K562 (cell line): ENCODE results near the gene MRPL33. TPM values are rescaled to one million over a fixed set of nuclear protein-coding genes. Genes with fewer than 3 reads are reported as not detected.

Experiments used
- ATAC-seq: fragments of 200-7000 bp; cut with Tn5 transposase; 3 replicates; pipeline ENCODE4 v1.9.1; 2020; ENCODE audit warnings: moderate library complexity
- BruUV-seq: library from RNA; stranded (reverse); fragments of 400-500 nt; replicated peaks from 2 replicates; lab custom pipeline; 2021; lab: Mats Ljungman, UMichigan
- CTCF ChIA-PET: fragments of 300-600 bp; formaldehyde crosslinking; extraction: SDS; loops from one replicate; lab custom pipeline; 2021; ENCODE audit warnings: low intra/inter-chr PET ratio; lab: Yijun Ruan, JAX
- POLR2A ChIA-PET: fragments of 300-600, 350-650 bp; sonication (Branson Sonifier 250); formaldehyde crosslinking; extraction: SDS; loops from one replicate; lab custom pipeline; 2021; ENCODE audit warnings: antibody characterized with exemption, inconsistent platforms; lab: Yijun Ruan, JAX
- DNase-seq, 4 experiments: peaks; one replicate each; pipeline versions ENCODE4 v3.0.0 to v3.0.0-alpha.2; 2011 to 2018; ENCODE audit warnings: low spot score in 3 of 4, mixed read lengths in 3 of 4; ENCODE audit errors: extremely low read depth in 1 of 4
- FAIRE-seq: peaks from 2 replicates; lab custom pipeline; 2011; peaks lifted over from hg19 to GRCh38; lab: Jason Lieb, UNC
- H2AFZ ChIP-seq: 2 replicates; pipeline ENCODE4 v1.6.0; 2011; ENCODE audit warnings: low read depth, low read length, control low read depth, inconsistent platforms
- H3K27ac ChIP-seq: fragments of 200-600 bp; 3 replicates; pipeline ENCODE4 v1.8.0; 2011; ENCODE audit warnings: low read depth, mild to moderate bottlenecking, control low read depth, inconsistent platforms, low read length, moderate library complexity, mixed read lengths; ENCODE audit errors: extremely low read depth
- H3K27me3 ChIP-seq, 2 experiments: fragments of 300-600 bp in 1 of 2; 2 replicates in 1 of 2; 3 replicates in 1 of 2; pipeline versions ENCODE4 v1.6.0 to v1.8.0; 2011; ENCODE audit warnings: inconsistent platforms in 2 of 2, low read length in 2 of 2, mild to moderate bottlenecking in 1 of 2, mixed read lengths in 1 of 2, moderate library complexity in 1 of 2; ENCODE audit not compliant: control insufficient read depth in 2 of 2, insufficient read depth in 2 of 2
- H3K36me3 ChIP-seq: fragments of 300-600 bp; 3 replicates; pipeline ENCODE4 v1.8.0; 2011; ENCODE audit warnings: mild to moderate bottlenecking, low read length, inconsistent platforms; ENCODE audit not compliant: control insufficient read depth, insufficient read depth
- H3K4me1 ChIP-seq, 2 experiments: fragments of 200-600 bp in 1 of 2; replicated peaks in 1 of 2; 2 replicates in 1 of 2; 3 replicates in 1 of 2; pipeline versions ENCODE4 v1.5.1 to v1.8.0; 2011; ENCODE audit warnings: inconsistent platforms in 2 of 2, low read length in 2 of 2, mild to moderate bottlenecking in 1 of 2, mixed read lengths in 1 of 2, moderate library complexity in 1 of 2; ENCODE audit not compliant: control insufficient read depth in 2 of 2, insufficient read depth in 2 of 2
- H3K4me2 ChIP-seq: 2 replicates; pipeline ENCODE4 v1.6.1; 2011; ENCODE audit warnings: low read length, control low read depth, inconsistent platforms, mixed read lengths; ENCODE audit not compliant: insufficient read depth
- H3K4me3 ChIP-seq: fragments of 200-600 bp; sonication (generic), shearing (Covaris generic); 2 replicates; pipeline ENCODE4 v1.5.1; 2016; ENCODE audit warnings: control low read depth, inconsistent platforms
- H3K79me2 ChIP-seq: fragments of 200-600 bp; 3 replicates; pipeline ENCODE4 v1.8.0; 2011; ENCODE audit warnings: low read length, inconsistent platforms; ENCODE audit not compliant: control insufficient read depth, insufficient read depth
- H3K9ac ChIP-seq, 2 experiments: 2 replicates each; pipeline versions ENCODE4 v1.6.0 to v1.6.1; 2011; ENCODE audit warnings: low read depth in 2 of 2, low read length in 2 of 2, control low read depth in 1 of 2, inconsistent platforms in 1 of 2, mild to moderate bottlenecking in 1 of 2, mixed read lengths in 1 of 2; ENCODE audit not compliant: insufficient read depth in 1 of 2
- H3K9me1 ChIP-seq: one replicate; pipeline ENCODE4 v1.6.0; 2011; ENCODE audit warnings: inconsistent platforms, mild to moderate bottlenecking, low read length, moderate library complexity; ENCODE audit not compliant: control insufficient read depth, insufficient read depth
- H3K9me3 ChIP-seq: replicated peaks from 2 replicates; pipeline ENCODE4 v1.5.1; 2011; ENCODE audit warnings: low read depth, low read length, inconsistent platforms; ENCODE audit not compliant: control insufficient read depth, insufficient read depth
- H4K20me1 ChIP-seq: replicated peaks from 2 replicates; pipeline ENCODE4 v1.6.1; 2011; ENCODE audit warnings: low read length, inconsistent platforms, mixed read lengths; ENCODE audit not compliant: control insufficient read depth, insufficient read depth
- ATF3 ChIP-seq, 2 experiments: fragments of 450-650 bp in 1 of 2; sonication (generic) in 1 of 2; formaldehyde crosslinking in 1 of 2; IDR thresholded peaks in 1 of 2; conservative IDR thresholded peaks in 1 of 2; 2 replicates each; pipeline versions ENCODE4 v1.6.1 to v1.8.1; 2016 to 2023; ENCODE audit warnings: mild to moderate bottlenecking in 2 of 2, moderate library complexity in 2 of 2, inconsistent platforms in 1 of 2, missing genetic modification reagents in 1 of 2
- CEBPG ChIP-seq, 3 experiments: fragments of 200-800 bp in 1 of 3; sonication (Bioruptor generic) in 1 of 3; sonication (generic) in 1 of 3; formaldehyde crosslinking in 1 of 3; IDR thresholded peaks in 2 of 3; conservative IDR thresholded peaks in 1 of 3; 2 replicates each; pipeline versions ENCODE4 v1.6.1 to v1.8.0; 2016 to 2022; ENCODE audit warnings: missing compliant biosample characterization in 2 of 3, missing genetic modification characterization in 2 of 3, mild to moderate bottlenecking in 1 of 3, missing genetic modification reagents in 1 of 3
- CREM ChIP-seq: IDR thresholded peaks from 2 replicates; pipeline ENCODE4 v1.6.1; 2014; ENCODE audit warnings: antibody characterized with exemption, low read depth
- DMBX1 ChIP-seq: fragments of 250-450 bp; sonication (Bioruptor Pico); IDR thresholded peaks from 2 replicates; pipeline ENCODE4 v1.8.0; 2022; ENCODE audit warnings: inconsistent platforms, mild to moderate bottlenecking, moderate library complexity, borderline replicate concordance
- FOSL1 ChIP-seq: fragments of 200-800 bp; sonication (Bioruptor generic); conservative IDR thresholded peaks from 2 replicates; pipeline ENCODE4 v1.6.1; 2016; ENCODE audit warnings: missing genetic modification characterization, missing compliant biosample characterization
- FUS ChIP-seq: fragments of 200-400 bp; formaldehyde crosslinking; optimal IDR thresholded peaks from 2 replicates; pipeline ENCODE3; 2017; ENCODE audit warnings: low read depth, low read length
- HINFP ChIP-seq: fragments of 450-650 bp; conservative IDR thresholded peaks from 2 replicates; pipeline ENCODE4 v1.6.1; 2016; ENCODE audit warnings: missing genetic modification characterization, low read depth, mild to moderate bottlenecking, control low read depth, missing compliant biosample characterization
- JUN ChIP-seq, 2 experiments: sonication (generic) in 1 of 2; formaldehyde crosslinking in 1 of 2; IDR thresholded peaks; 2 replicates each; pipeline versions ENCODE4 v1.6.1 to v1.8.0; 2012 to 2022; ENCODE audit warnings: borderline replicate concordance in 2 of 2, mild to moderate bottlenecking in 2 of 2, improper control_type of control experiment in 1 of 2, low read depth in 1 of 2, low read length in 1 of 2, missing genetic modification reagents in 1 of 2
- JUND ChIP-seq, 2 experiments: IDR thresholded peaks; 2 replicates in 1 of 2; 3 replicates in 1 of 2; pipeline ENCODE4 v1.6.1; 2011; ENCODE audit warnings: borderline replicate concordance in 2 of 2, low read depth in 2 of 2, low read length in 2 of 2, improper control_type of control experiment in 1 of 2, missing biosample characterization in 1 of 2, missing genetic modification characterization in 1 of 2, missing genetic modification reagents in 1 of 2
- NFATC3 ChIP-seq: fragments of 450-650 bp; IDR thresholded peaks from 2 replicates; pipeline ENCODE4 v1.6.1; 2017; ENCODE audit warnings: mild to moderate bottlenecking
- ZNF444 ChIP-seq: fragments of 250-450 bp; sonication (Bioruptor Pico); IDR thresholded peaks from 2 replicates; pipeline ENCODE4 v1.4.0; 2020; ENCODE audit warnings: mild to moderate bottlenecking, moderate library complexity
- WGBS: fragments of 100-300 bp; shearing (Covaris generic); methylation state at CpG from one replicate; pipeline ENCODE4 v1.1.6; 2016; ENCODE audit warnings: low coverage, mixed read lengths; ENCODE audit not compliant: insufficient coverage; ENCODE audit errors: missing lambda C conversion rate; 5-methylcytosine and 5-hydroxymethylcytosine counted together
- in situ Hi-C: fragments of 300-500 bp; cut with MboI; formaldehyde crosslinking; loops from 4 replicates; pipeline ENCODE4 v1.15.0; 2018; ENCODE audit warnings: inconsistent platforms, mixed read lengths
- intact Hi-C: fragments of 100-400 bp; cut with micrococcal nuclease; formaldehyde crosslinking; loops from 2 replicates; pipeline ENCODE4 v1.14.2; 2022
- polyA plus RNA-seq, 8 experiments: library from polyadenylated mRNA; depleted of rRNA in 4 of 8; stranded (reverse) in 5 of 8; unstranded in 3 of 8; fragments of >200 nt; fragmentation: Nextera tagmentation in 2 of 8; fragmentation: Illumina TruSeq in 1 of 8; extraction: Ambion mirVana in 2 of 8; extraction: Trizol in 1 of 8; gene quantifications; 2 replicates each; pipeline versions ENCODE4 v1.2.1 to v1.2.3, GENCODE V29; 2011 to 2014; ENCODE audit warnings: inconsistent platforms in 1 of 8, missing spikeins in 1 of 8
- total RNA-seq, 7 experiments: library from RNA; depleted of rRNA in 6 of 7; stranded (reverse); fragments of >200 nt in 6 of 7; fragmentation: Illumina TruSeq in 2 of 7; extraction: Trizol in 2 of 7; gene quantifications; 2 replicates each; pipeline versions ENCODE4 v1.2.1 to v1.2.3, GENCODE V29; 2011 to 2021; ENCODE audit warnings: low replicate concordance in 1 of 7
- TF ChIP-seq, protein P1 (sequence below): sonication (generic); formaldehyde crosslinking; IDR thresholded peaks from 2 replicates; pipeline ENCODE4 v1.8.1; 2023; ENCODE audit warnings: mild to moderate bottlenecking, missing genetic modification reagents, moderate library complexity

The MRPL33 gene
- total and polyA plus RNA-seq, 9 of the 15 experiments (the other 6 are each of a cell fraction or from before 2014, with no cell fraction given), result 68.3 to 338 (median 226) TPM

DNA sequence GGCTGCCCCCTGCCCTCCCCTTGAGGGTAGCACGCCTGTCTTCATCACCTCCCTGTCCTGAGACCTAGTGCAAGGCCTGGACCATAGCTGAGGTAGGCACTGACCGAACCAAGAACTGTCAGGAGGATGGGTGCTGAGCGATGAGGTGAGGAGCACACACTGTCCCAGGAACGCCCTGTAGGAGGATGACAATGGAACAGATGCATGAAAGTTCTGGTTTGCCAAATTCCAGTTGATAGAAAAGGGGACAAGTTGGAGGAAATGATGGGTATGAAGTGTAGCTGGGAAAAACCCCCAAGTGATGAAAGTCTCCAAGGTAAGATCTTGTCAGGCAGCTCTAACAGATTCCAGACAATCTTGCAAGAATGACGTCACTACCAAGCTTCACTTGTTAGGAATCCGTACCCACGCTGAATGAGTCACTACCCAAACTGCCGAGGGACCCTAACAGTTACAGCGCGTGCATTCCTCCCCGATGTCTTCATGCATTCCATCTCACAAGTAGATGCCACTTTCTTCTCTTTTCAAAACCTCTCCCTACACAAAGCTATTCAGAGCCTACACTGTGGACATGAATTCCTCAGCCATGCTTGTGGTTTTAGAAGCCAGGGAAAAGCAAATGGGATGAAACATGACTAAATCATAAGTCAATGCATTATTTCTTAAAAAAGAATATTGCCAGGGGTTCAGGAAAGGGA, 27.6 kb downstream of the MRPL33 start:
- ATAC-seq (no peak), DNase-seq (peak in 2 of 4 experiments; percentile 15 to 45), FAIRE-seq (no peak)
- H3K9me1 ChIP-seq, result no peaks in the 10 kb centered on the region
- no peaks in the 10 kb centered on the region; a peak in 1 of 5 replicates for H3K4me1 ChIP-seq
- in situ Hi-C loops, result no loop called here
- H3K9me3 ChIP-seq, result no peaks in the 10 kb centered on the region
- no TSS peak for BruUV-seq
- no peaks in the 10 kb centered on the region for H3K79me2 ChIP-seq
- H4K20me1 ChIP-seq, result no peaks in the 10 kb centered on the region; the same call in 1 of the 2 replicates
- intact Hi-C loops, result no loop called here
- 3% methylated on average over 11 of the region's 11 CpGs for WGBS
- no peak overlapping the region for H3K4me3 ChIP-seq
- POLR2A ChIA-PET, result interaction anchor here (0.5 to 1.4 kb wide), 3 partner anchors 35 to 1274 kb away, joined by 3 to 4 read pairs (median 3); no protein-coding TSS in a partner anchor
- CTCF ChIA-PET, result no interaction called here
- no peak overlapping the region for H3K9ac ChIP-seq
- no peak overlapping the region for H3K27ac ChIP-seq
- peaks cover 21 to 43% of the 10 kb centered on the region in 2 experiments for H3K27me3 ChIP-seq
- no peak overlapping the region for H2AFZ ChIP-seq
- no peaks in the 10 kb centered on the region for H3K36me3 ChIP-seq
- no peak overlapping the region for H3K4me2 ChIP-seq
- TF ChIP-seq ATF3 (IDR thresholded peaks at IDR 0.05) (peak; percentile 97), ATF3 (CRISPR knock-in tag; conservative IDR thresholded peaks at IDR 0.05) (no peak), FOSL1 (tag) (peak; percentile 65), CREM (peak; percentile 77), CEBPG (CRISPR knock-in tag; IDR thresholded peaks at IDR 0.05) (no peak), CEBPG (tag; conservative IDR thresholded peaks at IDR 0.05 in 1 of 2, IDR thresholded peaks at IDR 0.05 in 1 of 2) (0 out of 4 replicates have a peak, but pooled peaks of 1 of the 2 experiments have one; percentile 32), HINFP (no peak), DMBX1 (CRISPR knock-in tag) (no peak), ZNF444 (CRISPR knock-in tag) (no peak), JUND (IDR thresholded peaks at IDR 0.05; ENCODE audit: borderline replicate concordance, low read depth, low read length) (peak; percentile 89), JUND (tag; IDR thresholded peaks at IDR 0.05; ENCODE audit: borderline replicate concordance, low read depth, low read length) (peak; percentile 85; the same call in 2 of the 3 replicates), FUS (no peak), NFATC3 (no peak), JUN (IDR thresholded peaks at IDR 0.05; ENCODE audit: borderline replicate concordance, low read depth, low read length) (peak; percentile 91), JUN (CRISPR knock-in tag; IDR thresholded peaks at IDR 0.05; ENCODE audit: borderline replicate concordance) (no peak)
- TF ChIP-seq, protein P1, sequence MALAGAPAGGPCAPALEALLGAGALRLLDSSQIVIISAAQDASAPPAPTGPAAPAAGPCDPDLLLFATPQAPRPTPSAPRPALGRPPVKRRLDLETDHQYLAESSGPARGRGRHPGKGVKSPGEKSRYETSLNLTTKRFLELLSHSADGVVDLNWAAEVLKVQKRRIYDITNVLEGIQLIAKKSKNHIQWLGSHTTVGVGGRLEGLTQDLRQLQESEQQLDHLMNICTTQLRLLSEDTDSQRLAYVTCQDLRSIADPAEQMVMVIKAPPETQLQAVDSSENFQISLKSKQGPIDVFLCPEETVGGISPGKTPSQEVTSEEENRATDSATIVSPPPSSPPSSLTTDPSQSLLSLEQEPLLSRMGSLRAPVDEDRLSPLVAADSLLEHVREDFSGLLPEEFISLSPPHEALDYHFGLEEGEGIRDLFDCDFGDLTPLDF (CRISPR knock-in tag), result no peak
